HG03571 (cell line): ENCODE data around the gene SNX10.

Experiments used
- ATAC-seq: cut with Tn5 transposase; IDR thresholded peaks from one replicate; pipeline ENCODE4 v1.9.1; 2021; ENCODE audit not compliant: unreplicated experiment

Gene SNX10

DNA sequence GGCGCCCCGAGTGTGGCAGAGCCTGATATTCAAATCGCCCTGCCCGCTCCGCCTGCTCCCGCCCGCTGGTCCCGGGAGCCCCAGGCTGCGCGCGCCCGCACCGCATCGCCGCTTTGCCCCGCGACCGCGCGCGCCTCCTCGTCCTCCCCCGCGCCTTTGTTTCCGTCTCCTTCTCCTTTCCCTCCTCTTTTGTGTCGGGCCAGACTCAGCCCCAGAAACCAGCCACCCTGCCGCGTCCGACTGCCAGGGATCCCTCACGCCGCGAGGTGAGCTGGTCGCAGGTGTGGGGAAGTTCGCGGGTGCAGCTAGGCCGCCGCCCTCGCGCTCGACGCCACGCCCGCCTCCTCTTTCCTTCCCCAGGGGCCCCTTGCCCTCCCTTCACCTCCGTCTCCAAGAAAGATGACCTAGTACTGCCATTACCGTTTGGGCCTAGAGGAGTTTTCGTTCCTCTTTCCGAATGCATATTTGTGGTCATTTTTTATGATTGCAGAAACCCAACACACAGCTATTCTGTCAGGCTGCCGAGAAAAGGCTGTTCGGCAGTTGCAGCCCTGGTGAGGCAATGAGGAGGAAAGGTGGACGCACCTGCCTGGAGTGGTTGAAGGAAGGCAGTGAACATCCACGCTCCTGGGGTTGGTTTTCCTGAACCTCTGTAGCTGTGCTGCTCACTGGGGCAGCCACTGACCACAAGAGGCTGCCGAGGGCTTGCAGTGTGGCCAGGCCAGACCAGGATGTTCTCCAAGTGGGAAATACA is 107.3 kb downstream of the SNX10 start:
- ATAC-seq = peak; percentile 88

DNA sequence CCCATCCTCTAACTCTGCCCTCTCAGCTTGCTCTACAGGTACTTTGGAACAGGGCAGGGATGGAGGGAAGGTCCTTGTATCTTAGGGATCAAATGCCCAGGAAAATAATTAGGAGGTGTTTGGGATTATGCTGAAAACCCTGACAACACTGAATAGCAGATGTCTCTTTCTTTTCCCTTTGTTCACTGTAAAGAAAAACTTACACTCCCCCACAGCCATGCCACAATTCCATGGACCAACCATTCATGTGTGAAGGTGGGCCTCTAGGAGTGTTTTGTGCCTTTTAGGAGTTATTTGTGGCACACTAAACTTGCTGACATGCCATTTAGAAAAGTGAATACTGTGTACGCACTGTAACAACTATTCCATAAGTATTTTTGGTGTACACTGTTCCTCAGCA is 108.1 kb downstream of the SNX10 start:
- no peak for ATAC-seq

DNA sequence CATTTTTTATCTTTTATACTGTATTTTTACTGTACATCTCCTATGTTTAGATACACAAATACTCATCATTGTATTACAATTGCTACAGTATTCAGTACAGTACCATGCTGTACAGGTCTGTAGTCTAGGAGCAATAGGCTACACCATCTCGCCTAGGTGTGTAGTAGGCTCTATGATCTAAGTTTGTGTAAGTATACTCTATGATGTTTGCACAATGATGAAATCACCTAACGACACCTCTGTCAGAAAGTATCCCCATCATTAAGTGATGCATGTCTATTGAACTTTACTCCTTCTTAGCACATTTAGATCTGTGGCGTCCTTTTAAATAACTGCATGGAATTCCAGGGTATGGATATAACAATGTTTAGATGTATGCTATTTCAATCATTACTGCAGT is 112.0 kb downstream of the SNX10 start:
- no peak for ATAC-seq

DNA sequence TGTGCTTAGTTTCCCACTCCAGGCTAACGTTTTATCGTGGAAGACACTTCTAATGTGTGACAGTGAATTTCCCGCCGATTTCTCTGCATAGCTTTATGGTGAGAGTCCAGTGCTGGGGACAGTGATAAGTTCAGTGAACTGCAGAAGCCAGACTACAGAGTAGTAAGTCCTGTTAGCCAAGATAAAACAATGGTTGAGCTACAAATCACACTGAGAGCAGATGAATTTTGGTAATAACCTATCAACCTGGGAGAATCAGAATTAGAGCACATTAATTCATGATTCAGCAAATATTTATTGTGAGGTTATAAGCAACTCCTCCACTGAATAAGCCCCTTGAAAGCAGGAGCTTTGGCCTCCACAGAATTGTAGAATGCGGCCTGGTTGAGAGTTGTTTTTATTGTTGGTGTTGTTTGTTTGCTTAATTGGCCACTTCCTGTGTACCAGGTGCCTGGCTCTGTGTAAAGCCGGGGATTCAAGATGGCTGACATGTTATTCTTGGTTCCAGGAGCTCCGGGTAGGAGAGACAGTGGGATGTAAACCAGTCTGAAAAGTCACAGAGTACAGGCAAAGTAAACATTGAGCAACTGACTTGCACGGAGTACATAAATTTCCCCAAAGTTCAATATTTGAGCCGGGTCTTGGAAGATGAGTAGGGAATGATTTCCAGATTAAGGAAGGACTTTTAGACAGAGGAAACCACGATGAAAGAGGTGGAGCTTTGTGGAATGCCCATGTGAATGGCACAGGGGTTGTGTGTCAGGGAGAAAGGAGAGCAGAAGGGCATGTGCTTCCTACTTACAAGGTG is 112.7 kb downstream of the SNX10 start:
- ATAC-seq = no peak

DNA sequence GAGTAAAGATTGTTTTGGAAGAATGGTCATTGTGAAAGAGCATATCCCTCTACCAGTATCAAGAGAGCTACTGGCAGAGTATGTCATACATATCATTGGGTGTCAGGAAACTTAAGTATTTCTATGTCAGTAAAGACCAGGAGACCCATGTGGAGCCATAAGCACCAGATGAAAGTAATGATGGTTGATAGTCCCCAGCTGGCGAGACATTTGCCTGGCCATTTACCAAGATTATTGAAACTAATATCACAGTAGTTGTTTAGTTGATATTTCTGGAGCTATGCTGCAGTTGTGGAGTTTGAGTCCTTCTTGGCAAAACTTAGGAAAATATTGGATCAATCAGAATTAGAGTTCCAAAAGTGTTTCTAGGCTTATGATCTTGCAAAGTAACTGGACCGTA is 114.8 kb downstream of the SNX10 start:
- no peak for ATAC-seq

DNA sequence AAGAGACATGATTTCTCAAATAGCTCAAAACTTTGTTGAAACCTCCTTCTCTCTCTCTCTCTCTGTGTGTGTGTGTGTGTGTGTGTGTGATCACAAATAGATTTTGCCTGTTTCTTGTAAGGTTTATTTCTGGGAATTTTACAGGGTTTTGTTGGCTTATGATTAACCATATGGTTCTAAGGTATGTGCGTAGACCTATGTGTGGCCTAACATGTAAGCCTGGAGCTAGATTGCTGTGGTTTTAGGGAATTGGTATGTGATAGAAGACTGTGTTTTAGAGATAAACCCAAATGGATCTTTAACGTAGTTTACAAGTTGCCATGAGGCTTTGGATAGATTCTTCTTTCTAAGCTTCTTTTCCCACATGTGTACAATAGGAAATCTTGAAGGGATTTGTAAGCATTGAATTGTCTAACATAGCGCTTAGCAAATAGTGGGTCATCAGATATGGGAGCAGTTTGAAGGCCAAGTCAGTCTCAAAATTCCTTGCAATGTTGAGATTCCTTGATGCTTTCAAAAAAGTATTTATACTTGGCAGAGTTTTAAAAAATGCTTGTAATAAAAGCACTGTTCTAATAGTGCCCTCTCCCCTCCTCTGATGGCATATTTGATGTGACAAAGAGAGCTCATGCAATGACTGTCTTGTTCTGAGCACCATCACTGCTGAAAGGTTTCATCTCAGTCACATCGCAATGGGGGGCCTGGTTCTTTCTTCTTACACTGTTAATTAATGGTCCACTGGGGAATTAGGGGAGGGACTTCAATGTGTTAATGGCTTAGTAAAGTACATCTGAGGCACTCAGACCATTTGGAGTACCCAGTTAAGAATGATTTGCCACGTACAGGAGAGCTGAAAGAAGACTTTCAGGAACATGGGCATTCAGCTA is 118.2 kb downstream of the SNX10 start:
- no peak for ATAC-seq

DNA sequence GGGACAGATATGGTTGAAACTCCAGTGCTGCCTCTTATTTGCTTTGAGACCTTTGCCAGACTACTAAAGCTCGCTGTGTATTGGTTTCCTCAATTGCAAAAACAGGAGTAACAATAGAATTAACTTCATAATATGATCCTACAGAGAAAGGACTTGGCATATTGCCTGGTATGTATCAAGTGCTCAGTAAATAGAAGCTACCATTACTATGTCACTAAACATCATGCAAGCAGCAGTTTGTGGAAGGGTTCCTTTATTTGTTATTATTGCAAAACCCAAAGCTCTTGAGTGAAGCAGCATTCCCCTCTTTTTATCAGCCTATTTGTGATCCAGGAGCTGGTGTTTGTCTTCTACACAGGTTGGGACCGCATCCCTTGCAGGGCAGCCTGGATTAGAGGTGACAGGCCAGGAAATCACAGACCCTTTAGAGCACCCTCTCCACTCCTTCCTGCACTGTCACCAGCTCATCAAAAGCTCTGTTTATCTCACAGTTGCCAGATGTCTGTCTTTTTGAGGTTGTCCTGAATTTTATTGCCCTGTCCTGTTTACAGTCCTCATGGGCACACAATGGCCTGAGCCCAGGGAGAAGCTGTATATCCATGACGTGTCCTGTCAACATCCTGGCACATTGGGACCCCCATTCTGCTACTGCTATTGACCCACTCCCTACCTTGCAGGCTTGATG is 121.5 kb downstream of the SNX10 start:
- no peak for ATAC-seq

DNA sequence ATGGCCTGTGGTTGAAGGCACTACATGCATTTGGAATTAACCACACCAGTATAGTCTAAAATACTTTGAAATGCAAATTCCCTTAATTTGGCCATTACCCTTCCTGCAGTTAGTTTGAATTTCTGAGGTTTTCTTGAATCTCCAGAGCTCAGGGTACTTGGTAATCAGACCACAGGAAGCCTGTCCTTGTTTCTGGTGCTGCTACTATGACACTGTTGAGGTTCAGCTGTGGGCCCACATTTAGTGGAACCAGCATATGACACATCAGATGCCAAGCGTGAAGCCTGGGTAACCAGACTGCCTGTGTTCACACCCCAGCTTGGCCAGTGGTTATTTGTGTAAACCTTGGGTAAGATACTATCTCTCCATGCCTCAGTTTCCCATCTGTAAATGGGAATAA is 124.3 kb downstream of the SNX10 start:
- ATAC-seq = no peak

DNA sequence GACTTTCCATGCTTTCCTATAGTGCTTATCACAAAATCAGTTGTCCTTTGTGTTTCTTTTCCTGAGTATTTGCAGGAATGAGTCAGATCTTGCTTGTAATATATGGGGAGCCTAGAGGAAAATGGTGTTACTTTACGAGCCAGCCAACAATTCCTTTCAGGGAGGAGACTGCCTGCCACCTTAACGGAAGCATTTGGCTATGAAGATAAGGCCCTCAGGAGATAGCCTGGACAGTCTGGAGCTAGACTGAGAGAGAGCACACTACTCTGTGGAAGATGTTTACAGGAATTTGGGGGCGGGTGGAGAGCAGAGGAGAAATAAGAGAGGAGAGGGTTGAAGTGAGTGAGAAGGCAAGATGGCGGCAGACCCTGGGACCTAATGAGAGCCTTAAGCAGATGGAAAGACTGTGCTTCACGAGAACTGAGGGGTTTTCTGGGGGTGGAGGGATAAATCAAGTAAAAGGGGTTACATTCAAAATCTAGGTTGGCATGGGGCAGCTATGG is 126.3 kb downstream of the SNX10 start:
- ATAC-seq = no peak

DNA sequence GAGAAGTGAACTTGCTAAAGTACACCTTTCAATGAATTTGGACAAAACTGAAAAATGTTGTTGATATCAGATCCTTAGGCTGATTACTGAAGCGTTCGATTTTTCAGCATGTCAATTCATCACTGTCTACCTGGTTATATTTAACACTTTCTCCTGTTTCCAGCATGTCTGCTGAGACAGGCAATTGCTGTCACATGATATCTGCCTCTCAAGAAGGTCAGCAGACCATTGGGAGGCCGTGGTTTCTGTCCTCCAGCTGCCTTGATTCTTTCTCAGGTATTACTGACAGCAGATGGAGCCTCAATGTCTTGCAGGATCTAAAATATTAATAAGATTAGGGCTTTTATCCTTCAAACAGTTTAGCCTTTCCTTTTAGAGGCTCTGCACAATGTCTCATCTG is 127.5 kb downstream of the SNX10 start:
- ATAC-seq = no peak

DNA sequence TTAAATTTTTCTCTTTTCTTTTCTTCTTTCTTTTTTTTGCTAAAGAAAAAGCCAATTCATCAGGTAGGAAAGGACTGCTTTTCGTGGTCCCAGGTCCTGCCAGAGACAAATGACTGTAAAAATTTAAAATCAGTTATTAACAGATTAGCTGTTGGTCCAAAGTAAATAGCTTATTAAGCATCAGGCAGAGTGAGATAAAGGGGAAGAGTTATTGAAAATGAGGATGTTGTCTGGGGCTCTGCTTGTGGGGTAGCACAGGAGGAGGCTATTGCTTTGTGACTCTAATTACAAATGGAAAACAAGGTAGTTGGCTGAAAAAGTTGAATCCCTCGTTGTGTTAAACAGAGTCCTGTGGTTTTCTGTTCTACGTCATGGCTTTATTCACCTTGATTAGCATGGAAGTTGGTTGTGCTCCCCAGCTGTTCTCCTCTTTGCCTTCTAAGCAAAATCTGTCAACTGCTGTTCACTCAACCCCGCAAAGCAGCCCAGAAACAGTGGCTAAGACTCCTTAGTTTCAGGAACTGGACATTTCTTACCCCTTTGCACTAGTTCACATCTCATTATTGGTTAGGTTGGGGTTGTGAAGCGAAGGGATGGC is 128.9 kb downstream of the SNX10 start:
- no peak for ATAC-seq

DNA sequence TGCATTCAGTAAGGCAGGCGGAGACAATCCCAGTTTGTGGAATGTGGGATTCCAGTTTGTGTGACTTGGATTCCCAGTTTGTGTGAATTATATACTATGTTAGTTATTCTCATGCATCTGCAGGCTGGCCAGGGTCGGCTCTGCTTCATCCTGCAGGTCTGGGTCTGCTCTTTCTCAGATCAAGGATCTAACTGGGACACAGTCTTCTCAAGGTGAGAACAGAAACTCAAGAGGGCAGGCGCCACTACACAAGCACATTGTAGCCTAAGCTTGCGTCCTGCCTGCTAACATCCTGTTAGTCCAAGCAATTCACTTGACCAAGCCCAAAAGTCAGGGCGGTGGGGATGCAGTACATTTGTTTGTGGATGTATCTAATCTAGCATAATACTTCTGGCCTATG is 131.1 kb downstream of the SNX10 start:
- ATAC-seq = no peak

DNA sequence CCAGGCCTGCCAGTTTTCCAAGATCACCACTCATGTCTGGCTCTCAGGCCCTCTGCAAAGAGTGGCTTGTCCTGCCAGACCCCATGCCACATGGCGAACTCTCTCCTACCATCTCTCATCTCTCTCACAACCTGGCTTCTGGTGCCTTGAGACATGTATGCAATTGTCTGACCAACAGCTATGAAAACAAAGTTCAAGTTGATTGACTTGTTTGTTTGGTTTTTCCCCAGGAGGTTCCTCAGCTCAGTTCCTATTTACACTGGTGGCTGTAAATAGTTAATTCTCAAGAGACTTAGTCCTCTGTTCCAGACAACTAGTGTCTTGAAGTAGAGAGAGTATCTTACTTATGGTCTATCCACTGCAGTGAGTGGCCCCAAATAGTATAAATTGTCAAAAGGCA is 131.8 kb downstream of the SNX10 start:
- no peak for ATAC-seq
